ENCODE measurements around the gene ASPN.
"Not testable (repeated sequence)": the region's sequence is repeated elsewhere in the genome, so short reads cannot be mapped to it uniquely, and the experiment has no call there.

Gene ASPN

DNA sequence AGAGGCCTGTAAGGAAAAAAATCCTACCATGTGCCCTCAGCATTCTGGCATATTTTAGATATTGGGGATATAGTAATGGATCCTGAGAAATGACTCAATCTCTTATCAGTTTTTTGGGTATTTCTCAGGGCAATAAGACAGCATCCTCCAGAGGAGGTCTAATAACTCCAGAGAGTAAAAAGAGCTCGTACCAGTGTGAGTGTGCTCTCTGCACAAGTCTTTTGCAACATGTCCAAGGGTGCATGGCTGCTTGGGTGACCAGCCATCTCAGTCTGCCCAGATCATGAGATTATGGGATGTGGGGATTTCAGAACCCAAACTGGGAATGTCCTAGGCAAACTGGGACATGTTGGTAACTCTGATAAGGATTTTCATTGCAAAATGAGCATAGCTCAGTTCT lies 15.3 kb downstream of the ASPN start:
- no peak for DNase-seq

DNA sequence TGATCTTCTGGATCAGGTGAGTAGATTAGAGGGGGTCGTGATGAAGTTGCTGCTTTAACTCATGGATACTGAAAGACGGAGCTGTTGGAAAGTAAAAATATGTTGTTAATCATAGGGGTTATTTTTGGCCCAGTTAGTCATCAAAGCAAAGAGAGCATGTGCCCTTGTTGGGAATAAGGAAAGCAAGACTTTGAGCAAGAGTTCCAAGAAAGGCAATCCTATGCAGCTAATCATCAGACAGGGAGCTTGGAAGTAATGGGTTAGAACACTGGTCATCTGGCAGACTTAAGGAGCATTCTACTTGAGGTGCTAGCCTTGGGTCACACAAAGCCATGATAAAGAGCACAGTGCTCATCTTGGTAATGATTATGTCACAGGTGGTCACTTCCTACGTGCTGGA lies 18.3 kb downstream of the ASPN start:
- no peak for DNase-seq

- DNase-seq, result no peak
Observed at GRCh38 chr9:92463387-92463786, 18.9 kb downstream of the ASPN start.

- no peak for DNase-seq
Observed at GRCh38 chr9:92457576-92457975, 24.7 kb downstream of the ASPN start.

DNA sequence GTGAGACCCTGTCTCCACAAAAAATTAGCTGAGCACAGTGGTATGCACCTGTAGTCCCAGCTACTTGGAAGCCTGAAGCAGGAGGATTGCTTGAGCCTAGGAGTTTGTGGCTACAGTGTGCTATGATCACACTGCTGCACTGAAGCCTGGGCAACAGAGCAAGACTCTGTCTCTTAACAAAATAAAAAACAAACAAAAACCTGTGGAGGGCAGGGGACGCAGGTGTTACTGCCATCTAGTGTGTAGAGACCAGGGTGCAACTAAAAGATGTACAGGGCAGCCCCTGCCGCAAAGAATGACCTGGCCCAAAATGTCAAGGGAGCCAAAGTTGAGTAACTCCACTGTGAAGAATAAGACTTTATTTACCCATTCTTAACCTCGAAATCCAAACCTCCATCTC lies 27.1 kb downstream of the ASPN start:
- DNase-seq, result no peak

DNA sequence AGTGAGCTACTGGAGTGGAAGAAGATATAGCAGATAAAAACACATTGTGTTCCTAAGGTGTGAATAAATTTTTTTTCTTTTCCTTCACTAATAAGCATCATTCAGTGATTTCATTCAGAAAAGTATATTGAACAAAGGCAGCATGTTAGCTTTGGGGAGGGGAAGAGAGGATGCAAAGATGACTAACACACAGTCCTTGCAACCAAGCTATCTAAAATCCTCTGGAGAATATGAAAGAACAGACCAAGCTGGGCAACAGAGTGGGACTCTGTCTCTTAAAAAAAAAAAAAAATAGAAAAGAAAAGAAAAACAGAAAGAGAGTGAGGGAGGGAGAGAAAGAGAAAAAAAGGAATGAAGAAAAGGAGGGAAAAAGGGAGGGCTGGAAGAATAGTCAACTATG lies 35.8 kb downstream of the ASPN start:
- DNase-seq, result no peak

DNA sequence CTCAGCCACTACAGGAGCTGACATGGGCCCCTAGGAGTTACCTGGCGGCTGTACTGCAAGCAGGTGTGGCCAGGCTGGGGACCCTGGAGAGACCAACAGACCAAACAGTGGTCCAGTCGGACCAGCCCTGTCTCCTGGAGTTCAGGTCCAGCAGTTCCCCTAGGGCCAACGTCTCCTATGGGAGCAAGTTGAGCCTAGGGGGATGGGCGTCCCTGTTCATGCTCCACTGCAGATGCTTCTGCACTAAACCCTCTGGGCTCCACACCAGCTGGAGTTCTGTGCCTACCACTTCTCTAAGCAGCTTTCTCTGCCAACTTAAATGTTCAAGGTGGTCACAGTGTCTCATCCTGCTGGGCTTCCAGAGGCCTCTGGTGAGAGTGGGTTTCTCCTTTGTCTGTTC lies 37.5 kb downstream of the ASPN start:
- DNase-seq, result no peak

DNA sequence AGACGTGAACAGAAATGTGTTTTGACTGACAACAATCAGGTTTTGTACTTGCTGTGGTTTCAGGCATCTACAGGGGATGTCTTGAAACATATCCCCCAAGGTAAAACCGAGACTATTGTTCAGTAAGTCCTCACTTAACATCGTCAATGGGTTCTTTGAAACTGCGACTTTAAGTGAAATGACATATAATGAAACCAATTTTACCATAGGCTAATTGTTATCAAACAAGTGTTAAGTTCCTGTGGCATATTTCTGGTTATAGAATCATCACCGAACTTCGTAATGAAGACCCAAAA lies 41.6 kb downstream of the ASPN start:
- DNase-seq, result no peak

GRCh38 chr9:92439921-92440750 lies 42.2 kb downstream of the ASPN start:
- no peak for DNase-seq

- peak in 1 of 2 donors; percentile 21 for DNase-seq
Observed at GRCh38 chr9:92438900-92439526, 43.3 kb downstream of the ASPN start.

DNA sequence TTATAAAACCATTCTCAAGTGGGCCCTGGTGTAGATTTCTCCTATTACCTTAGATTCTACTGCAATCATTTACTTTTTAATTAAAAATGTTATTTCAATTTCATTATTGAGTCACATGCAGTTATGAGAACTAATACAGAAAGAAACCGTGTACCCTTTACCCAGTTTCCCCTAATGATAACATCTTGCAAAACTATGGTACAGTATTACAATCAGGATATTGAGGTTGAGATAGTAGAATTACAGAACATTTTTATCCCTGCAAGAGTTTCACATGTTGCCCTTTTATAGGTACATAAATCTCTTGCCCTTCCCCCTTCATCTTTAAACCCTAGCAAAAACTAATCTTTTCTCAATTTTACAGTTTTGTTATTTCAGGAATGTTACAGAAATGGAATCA lies 47.0 kb downstream of the ASPN start:
- DNase-seq, result no peak

- DNase-seq, result no peak
Observed at GRCh38 chr9:92432972-92433548, 49.2 kb downstream of the ASPN start.

GRCh38 chr9:92432350-92432749 lies 50.0 kb downstream of the ASPN start:
- DNase-seq, result no peak

DNA sequence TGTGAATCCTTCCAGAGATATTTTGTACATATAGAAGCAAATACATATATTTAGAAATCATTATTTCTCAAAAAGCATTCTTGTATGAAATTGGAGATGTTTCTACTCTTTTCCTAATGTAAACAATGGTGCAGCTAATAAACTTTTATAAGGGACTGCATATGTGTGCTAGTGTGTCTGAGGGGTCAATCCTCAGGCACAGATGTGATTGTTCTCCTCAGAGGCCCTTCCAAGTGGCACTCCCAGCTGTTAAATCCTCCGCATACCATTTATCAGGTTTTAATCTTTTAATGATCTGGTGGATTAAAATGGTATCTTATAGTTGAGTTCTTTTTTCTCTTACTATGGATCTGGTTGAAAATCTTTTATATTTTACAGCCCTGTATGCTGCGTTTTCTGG lies 52.5 kb downstream of the ASPN start:
- DNase-seq, result no peak

DNA sequence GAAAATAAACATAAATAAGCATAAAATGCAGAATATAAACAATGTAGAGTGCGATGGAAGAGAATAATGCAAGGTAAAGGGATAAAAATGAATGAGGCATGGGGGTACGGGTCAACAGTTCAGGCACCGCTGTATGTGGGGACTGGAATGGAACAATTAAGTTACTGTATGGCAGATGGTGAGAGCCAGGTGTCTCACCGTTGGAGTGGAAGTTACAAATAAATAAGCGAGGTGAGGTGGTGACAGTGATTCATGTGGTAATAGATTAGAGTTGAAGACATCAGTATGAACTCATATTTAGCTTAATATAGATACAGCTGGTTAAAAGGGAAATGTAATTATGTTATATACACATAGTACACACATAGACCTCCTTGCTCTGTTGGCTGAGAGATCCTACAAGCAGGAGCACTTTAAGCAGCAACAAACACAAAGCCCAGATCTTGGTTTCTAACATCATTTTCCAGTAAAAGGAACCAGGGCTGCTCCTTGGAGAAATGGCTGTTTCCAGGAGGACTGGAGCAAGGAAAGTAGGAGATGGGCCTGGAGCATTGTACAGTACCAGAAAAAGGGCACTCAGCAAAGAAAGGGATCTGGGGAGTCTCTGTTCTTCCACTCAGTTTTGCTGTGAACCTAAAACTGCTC lies 55.7 kb downstream of the ASPN start:
- no peak for DNase-seq

GRCh38 chr9:92425474-92425873 lies 56.8 kb downstream of the ASPN start:
- DNase-seq, result no peak

GRCh38 chr9:92424340-92424739 lies 58.0 kb downstream of the ASPN start, which contains the start of gene OMD:
Gene OMD (minus strand): TSS chr9:92424471. CDS start chr9:92417558, 6,913 bp downstream.
- DNase-seq, result no peak

- no peak for DNase-seq
Observed at GRCh38 chr9:92423612-92424011, 58.7 kb downstream of the ASPN start.

DNA sequence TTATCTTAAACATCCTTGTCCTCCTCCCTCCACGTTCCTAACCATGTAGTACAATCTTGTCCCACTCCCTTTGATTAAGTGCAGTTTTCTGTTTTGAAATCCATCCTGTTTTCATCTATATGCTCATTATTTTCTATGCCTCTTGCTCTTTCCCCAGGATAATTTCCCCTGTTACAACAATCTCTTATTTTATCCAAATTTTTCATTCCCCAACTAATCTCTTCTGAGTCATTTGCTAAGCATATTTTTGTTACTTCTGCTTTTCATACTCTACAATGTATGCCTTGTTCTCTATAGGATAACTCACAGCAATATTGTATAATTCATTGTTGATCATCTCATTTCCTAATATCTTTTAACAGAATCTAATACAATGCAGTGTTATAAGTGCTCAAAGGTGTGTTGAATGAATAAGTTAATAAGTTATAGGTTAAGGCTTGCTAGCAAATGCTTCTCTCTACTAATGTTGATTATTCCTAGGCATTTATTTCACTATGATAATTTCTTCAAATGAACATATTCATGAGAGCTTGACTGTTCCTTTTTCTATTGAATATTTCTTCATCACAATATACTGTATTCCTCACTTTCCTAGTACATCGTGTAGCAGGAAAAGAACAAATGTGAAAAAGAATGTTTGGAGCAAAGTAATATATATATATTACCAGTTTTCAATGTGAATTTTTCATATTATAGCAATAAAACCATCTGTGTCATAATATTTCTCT lies 59.5 kb downstream of the ASPN start:
- DNase-seq, result no peak

- peak in 1 of 2 donors; percentile 13 for DNase-seq
Observed at GRCh38 chr9:92414566-92414965, 67.7 kb downstream of the ASPN start.

- DNase-seq, result not testable (repeated sequence)
Observed at GRCh38 chr9:92411157-92411556, 71.1 kb downstream of the ASPN start.

DNA sequence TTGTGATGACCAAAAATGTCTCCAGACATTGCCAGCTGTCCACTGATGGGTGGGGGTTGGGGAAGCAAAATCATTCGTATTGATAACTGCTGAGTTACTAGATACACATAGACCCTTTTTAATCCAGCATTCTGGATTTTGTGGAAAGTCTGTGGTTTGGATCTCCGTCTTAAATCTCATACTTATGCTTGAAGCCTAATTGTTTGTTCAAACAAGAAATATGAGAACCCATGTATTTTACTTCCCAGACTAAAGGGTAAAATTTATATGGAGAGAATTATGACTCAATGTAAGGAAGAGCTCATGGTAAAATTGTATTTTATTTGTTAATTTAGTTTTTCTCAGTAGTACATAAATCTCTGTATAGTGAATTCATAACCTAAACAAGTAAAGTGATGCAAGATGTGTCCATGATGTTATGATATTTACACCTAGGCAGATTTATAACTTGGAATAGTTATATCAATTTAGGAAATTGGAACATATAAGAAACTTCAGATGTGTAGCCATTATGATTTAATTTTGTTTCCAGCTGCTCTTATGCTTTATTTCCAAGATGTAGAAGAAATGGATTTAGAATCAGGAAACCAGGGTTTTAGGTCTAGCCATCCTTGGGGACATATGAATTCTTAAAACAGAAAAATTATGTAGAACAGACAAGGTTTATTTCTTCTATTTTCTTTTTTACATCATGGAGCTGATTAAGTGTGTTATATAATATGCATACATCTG lies 73.4 kb downstream of the ASPN start:
- DNase-seq, result no peak
